Middle frontal gyrus (tissue), 1 donor: ENCODE data around the gene SLC8A1.
A peak's percentile ranks its signal among the peaks of the same experiment; 100 is the strongest.

Experiments used
- DNase-seq: peaks from one replicate; pipeline ENCODE4 v3.0.0-alpha.2; 2015; ENCODE audit warnings: low spot score; ENCODE audit errors: extremely low spot score

Gene SLC8A1

GRCh38 chr2:40458271-40458794 is 6.4 kb upstream of the SLC8A1 start:
- no peak for DNase-seq

- no peak for DNase-seq
These were observed 5.9 kb upstream of the SLC8A1 start for GRCh38 chr2:40457837-40458236.

GRCh38 chr2:40457366-40457765 is 5.5 kb upstream of the SLC8A1 start:
- no peak for DNase-seq

- DNase-seq: no peak
These were observed 5.0 kb upstream of the SLC8A1 start for GRCh38 chr2:40456926-40457325.

- no peak for DNase-seq
These were observed 3.8 kb upstream of the SLC8A1 start for GRCh38 chr2:40455661-40456060.

GRCh38 chr2:40454321-40454720 is 2.4 kb upstream of the SLC8A1 start:
- DNase-seq: no peak

- DNase-seq: no peak
These were observed 896 bp upstream of the SLC8A1 start for GRCh38 chr2:40452786-40453185.

GRCh38 chr2:40450796-40451430 is 977 bp downstream of the SLC8A1 start:
- peak; percentile 29 for DNase-seq

- peak; percentile 8 for DNase-seq
These were observed 1.7 kb downstream of the SLC8A1 start for GRCh38 chr2:40450066-40450795.

GRCh38 chr2:40448476-40449079 is 3.3 kb downstream of the SLC8A1 start:
- no peak for DNase-seq

- DNase-seq: no peak
These were observed 6.4 kb downstream of the SLC8A1 start for GRCh38 chr2:40445467-40445866.

- DNase-seq: no peak
These were observed 11.1 kb downstream of the SLC8A1 start for GRCh38 chr2:40440835-40441234.

GRCh38 chr2:40439473-40439872 is 12.4 kb downstream of the SLC8A1 start:
- DNase-seq: no peak

GRCh38 chr2:40436093-40436475 is 15.8 kb downstream of the SLC8A1 start:
- DNase-seq: no peak

- no peak for DNase-seq
These were observed 16.3 kb downstream of the SLC8A1 start for GRCh38 chr2:40435426-40436092.

- DNase-seq: no peak
These were observed 17.1 kb downstream of the SLC8A1 start for GRCh38 chr2:40434731-40435271.

- no peak for DNase-seq
These were observed 18.2 kb downstream of the SLC8A1 start for GRCh38 chr2:40433736-40434135.

GRCh38 chr2:40432921-40433483 is 18.9 kb downstream of the SLC8A1 start:
- no peak for DNase-seq

- DNase-seq: no peak
These were observed 20.3 kb downstream of the SLC8A1 start for GRCh38 chr2:40431600-40431955.

GRCh38 chr2:40430776-40431599 is 20.9 kb downstream of the SLC8A1 start:
- no peak for DNase-seq

GRCh38 chr2:40428439-40428838 is 23.5 kb downstream of the SLC8A1 start:
- DNase-seq: no peak
